Measurements from ENCODE around the gene SLC9B1.
"Not testable (repeated sequence)": the region's sequence is repeated elsewhere in the genome, so short reads cannot be mapped to it uniquely, and the experiment has no call there.

Gene SLC9B1

GRCh38 chr4:103011378-103012025 is 8.0 kb downstream of the SLC9B1 start:
- DNase-seq (ENCODE audit: low read depth): no peak

- no peak for DNase-seq (ENCODE audit: low read depth)
These were observed 8.7 kb downstream of the SLC9B1 start for GRCh38 chr4:103010804-103011203.

- peak; percentile 12 for DNase-seq (ENCODE audit: low read depth)
These were observed 10.4 kb downstream of the SLC9B1 start for GRCh38 chr4:103008875-103009729.

DNA sequence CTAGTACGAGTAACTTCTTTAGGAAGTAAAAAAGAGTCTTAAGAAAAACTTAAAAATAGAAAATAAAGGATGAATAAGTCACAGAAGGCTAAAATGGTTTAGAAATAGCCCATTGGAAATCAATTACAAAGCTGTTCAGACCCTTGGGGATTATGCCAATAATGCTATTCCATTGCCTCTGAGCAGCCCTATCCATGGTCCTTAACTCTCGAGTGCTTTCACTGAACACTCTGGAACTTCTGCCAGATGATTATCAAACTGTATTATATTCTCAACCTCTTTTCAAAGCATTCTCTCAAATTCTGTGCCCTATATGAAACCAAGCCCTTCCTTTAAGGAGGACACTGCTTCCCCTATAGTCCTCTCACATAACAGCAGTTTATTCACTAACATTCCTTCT is 17.0 kb downstream of the SLC9B1 start:
- no peak for DNase-seq (ENCODE audit: low read depth)

GRCh38 chr4:102994803-102995202 is 24.7 kb downstream of the SLC9B1 start:
- DNase-seq (ENCODE audit: low read depth): no peak

DNA sequence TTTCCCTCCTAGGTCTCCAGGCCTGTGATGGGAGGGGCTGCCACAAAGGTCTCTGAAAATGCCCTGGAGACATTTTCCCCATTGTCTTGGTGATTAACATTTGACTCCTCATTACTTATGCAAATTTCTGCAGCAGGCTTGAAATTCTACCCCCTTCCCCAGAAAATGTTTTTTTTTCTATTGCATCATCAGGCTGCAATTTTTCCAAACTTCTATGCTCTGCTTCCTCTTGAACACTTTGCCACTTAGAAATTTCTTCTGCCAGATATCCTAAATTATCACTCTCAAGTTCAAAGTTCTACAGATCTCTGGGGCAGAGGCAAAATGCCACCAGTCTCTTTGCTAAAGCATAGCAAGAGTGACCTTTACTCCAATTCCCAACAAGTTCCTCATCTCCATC is 25.5 kb downstream of the SLC9B1 start:
- DNase-seq (ENCODE audit: low read depth): not testable (repeated sequence)

DNA sequence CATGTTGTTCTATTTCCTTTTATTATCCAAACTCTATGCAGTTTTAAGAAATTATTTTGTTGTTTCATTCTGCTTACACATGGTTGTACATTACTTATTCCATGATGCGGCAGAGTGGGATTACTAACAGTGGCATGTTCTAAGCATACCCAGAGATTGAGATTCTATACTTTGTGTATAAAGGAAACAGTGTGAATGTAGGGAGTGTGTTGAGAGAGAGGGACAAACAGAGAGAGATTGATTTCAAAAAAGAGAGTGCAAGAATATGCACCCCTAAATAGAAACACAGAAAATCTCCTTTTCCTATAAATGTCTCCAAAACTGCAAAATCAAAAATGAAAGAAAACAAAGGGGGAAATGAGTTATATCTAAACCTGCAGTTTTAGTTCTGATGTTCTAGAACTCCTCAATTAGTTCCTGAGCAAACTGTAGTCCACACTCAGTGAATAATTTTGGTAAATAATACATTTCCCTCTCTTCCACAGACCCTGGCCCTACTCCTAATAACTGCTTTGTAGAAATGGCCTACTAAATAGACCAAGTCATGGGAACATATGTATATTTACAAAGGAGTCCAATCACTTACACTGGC is 31.0 kb downstream of the SLC9B1 start:
- no peak for DNase-seq (ENCODE audit: low read depth)

- no peak for DNase-seq (ENCODE audit: low read depth)
These were observed 38.5 kb downstream of the SLC9B1 start for GRCh38 chr4:102981005-102981404.

- not testable (repeated sequence) for DNase-seq (ENCODE audit: low read depth)
These were observed 57.7 kb downstream of the SLC9B1 start for GRCh38 chr4:102961813-102962212.

- no peak for DNase-seq (ENCODE audit: low read depth)
These were observed 60.0 kb downstream of the SLC9B1 start for GRCh38 chr4:102959496-102959895.

DNA sequence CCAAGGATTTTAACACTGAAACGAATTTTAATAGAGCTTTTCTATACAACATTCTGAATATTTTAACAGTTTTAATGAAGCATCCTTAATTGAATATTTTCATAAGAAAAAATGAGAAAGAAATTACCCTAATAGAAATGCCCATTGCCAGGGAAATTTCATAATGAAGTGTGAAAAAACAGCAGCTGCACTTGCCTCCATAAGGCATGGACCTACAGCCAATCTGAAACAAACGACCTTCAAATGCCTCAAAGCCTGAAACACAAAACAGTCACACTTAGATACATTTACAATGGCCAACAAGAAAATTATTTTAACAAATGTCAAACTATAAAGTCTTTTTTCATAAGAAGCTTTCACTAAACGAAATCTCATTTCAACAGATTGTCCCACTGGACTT is 74.4 kb downstream of the SLC9B1 start:
- DNase-seq (ENCODE audit: low read depth): no peak

- not testable (repeated sequence) for DNase-seq (ENCODE audit: low read depth)
These were observed 81.4 kb downstream of the SLC9B1 start for GRCh38 chr4:102938063-102938462.

GRCh38 chr4:102935716-102936115 is 83.8 kb downstream of the SLC9B1 start:
- no peak for DNase-seq (ENCODE audit: low read depth)

DNA sequence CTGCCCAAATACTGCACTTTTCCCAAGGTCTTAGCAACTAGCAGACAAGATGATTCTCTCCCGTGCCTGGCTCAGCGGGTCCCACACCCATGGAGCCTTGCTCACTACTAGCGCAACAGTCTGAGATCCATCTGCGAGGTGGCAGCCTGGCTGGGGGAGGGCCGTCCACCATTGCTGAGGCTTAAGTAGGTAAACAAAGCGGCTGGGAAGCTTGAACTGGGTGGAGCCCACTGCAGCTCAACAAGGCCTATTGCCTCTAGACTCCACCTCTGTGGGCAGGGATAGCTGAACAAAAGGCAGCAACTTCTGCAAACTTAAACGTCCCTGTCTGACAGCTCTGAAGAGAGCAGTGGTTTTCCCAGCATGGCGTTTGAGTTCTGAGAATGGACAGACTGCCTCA is 99.8 kb downstream of the SLC9B1 start:
- not testable (repeated sequence) for DNase-seq (ENCODE audit: low read depth)

GRCh38 chr4:102918859-102919258 is 100.6 kb downstream of the SLC9B1 start:
- no peak for DNase-seq (ENCODE audit: low read depth)

GRCh38 chr4:102901804-102902203 is 117.7 kb downstream of the SLC9B1 start:
- DNase-seq (ENCODE audit: low read depth): no peak

DNA sequence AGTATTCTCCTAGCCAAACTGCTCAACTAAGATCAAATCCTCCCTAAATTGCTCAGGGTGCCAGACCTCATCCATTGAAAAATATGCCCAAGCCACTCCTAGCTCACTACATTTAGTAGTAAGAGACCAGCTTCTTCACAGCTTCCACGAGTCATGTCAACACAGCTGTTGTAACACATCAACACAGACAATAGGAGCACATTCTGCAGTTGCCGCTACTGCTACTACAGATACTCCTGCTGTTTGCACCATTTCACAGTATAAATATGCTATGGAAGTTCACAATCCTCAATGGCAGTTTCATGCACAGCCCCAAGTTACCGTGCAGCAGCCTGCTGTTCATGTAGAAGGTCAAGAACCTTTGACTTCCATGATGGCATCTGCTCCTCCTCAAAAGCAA is 121.9 kb downstream of the SLC9B1 start:
- DNase-seq (ENCODE audit: low read depth): not testable (repeated sequence)

DNA sequence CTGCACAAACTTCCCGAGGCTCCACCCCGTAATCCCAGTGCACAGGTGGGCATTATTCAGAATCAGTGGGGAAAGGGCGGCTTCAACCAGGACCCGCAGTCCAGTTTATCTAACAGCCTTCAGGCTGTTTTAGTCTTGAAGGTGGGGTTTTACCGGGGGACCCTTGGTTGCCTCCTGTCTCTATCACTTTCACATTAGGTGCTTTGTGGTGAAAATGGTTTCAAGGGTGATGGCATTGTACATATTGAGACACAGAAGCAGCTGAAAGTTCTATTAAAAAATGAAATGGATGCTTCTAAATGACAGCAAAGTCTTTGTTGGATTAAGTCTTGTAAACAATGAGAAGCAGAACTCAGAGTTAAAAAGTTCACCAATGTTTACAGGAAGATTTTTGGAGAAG is 123.0 kb downstream of the SLC9B1 start:
- not testable (repeated sequence) for DNase-seq (ENCODE audit: low read depth)

DNA sequence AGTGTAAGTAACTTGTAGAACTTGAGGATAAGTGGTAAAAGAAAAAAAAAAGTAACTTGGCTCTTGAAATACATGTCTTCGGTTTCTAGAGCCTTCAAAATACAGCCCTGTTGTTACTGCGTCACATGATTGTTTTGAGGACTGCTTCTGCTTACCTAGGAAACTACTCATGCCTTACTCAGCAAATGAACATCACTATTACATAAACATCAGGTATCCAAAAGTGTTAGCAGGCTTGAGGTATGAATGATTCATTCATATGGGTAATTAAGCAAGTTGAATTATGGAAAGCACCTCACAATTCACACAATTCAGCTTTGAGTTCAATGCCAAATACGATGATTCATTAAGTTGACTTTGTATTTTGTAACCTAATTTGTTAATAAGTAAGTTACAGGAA is 129.6 kb downstream of the SLC9B1 start:
- DNase-seq (ENCODE audit: low read depth): not testable (repeated sequence)

DNA sequence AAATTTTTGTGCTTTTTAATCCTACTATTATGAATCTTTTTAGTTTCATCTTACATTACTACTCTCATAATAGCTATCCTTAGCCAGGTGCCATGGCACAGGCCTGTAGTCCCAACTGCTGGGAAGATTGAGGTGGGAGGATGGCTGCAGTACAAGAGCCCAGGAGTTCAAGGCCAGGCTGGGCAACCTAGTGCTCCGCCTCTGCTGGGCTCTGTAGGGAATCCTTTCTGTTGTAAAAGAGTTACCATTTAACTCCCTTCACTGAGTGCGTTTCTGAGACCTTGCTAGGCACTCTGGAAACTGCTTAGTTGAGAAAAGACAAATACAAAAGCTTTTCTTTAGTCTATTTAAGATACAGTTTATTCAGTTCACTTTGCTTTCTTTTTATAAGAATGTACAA is 130.9 kb downstream of the SLC9B1 start:
- not testable (repeated sequence) for DNase-seq (ENCODE audit: low read depth)

DNA sequence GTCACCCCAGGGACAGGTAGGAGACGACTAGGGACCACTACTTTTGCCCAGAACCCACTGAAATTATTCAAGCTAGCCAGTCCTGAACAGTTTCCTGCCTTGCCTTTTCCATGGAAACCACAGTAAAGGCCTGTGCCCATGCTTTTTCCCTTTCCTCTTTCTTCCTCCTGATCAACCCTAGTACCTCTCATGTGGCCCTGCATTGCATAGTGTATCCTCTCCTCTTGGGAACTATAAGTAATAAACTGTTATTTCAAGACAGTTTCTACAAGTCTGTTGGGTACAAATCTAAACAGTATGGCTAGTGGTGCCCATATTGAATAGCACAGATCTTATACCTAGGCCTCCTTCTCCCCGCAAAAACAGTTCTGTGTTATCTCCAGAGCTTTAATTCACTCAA is 136.2 kb downstream of the SLC9B1 start:
- DNase-seq (ENCODE audit: low read depth): no peak

DNA sequence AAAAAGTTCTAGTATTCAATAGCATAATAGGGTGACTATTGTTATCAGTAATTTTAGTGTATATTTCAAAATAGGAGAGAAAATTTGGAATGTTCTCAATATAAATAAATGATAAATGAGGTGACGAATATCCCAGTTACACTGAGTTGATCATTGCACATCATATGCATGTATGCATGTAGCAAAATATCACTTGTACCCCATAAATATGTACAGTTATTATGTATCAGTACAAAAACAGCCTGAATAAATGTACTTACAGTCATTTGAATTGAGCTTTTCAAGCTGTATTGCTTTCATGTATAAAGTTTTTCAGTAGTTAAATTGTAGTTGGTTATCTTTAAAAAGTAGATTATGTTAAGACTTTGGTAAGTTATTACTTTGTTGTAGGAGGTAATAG is 138.2 kb downstream of the SLC9B1 start:
- no peak for DNase-seq (ENCODE audit: low read depth)

GRCh38 chr4:102878901-102879300 is 140.6 kb downstream of the SLC9B1 start:
- DNase-seq (ENCODE audit: low read depth): no peak

Measured in stimulated activated CD4-positive, alpha-beta T cell treated with anti-CD3 and anti-CD28 coated beads, Interleukin-2, amount 100 ng/mL, for 4 hours (primary cell).